ENCODE data around the gene CACNA1I. TPM values are rescaled to one million over a fixed set of nuclear protein-coding genes. Genes with fewer than 3 reads are reported as not detected.
A peak's percentile ranks its signal among the peaks of the same experiment; 100 is the strongest.

Gene CACNA1I
- total and polyA plus RNA-seq, 11 donors: 0.01 to 0.07 (median 0.04) TPM; not detected in 6

DNA sequence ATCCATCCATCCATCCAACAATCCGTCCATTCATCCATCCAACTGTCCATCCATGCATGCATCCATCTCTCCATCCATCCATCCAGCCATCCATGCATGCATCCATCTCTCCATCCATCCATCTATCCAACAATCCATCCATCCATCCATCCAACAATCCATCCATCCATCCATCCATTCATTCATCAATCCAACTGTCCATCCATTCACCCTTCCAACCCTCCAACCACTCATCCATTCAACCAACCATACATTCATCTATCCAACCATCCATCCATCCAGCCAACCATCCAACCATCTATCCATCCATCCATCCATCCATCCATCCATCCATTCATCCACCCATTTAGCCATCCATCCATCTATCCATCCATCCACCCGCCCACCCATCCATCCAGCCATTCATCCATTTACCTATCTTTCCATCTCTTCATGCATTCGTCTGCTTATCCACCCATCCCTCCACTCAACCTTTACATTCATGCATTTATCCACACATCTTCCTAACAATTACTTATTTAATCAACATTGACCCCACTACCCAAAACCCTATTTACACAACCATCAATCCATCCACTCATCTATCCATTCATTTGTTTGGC is 12.6 kb downstream of the CACNA1I start:
- DNase-seq: no peak
- Histone ChIP-seq H3K36me3 (no peaks in the 10 kb centered on the region), H3K4me1 (no peaks in the 10 kb centered on the region), H3K9me3 (no peaks in the 10 kb centered on the region), H3K4me3 (no peak overlapping the region), H3K27ac (no peak overlapping the region), H3K27me3 (peaks cover 0 to 26% (median 2%) of the 10 kb centered on the region in 9 donors)
- WGBS, 4 donors: 45 to 65% (median 54%) methylated on average over 3 of the region's 3 CpGs
- no peak for TF ChIP-seq CTCF (IDR thresholded peaks at IDR 0.05)
- no peak for TF ChIP-seq POLR2A (IDR thresholded peaks at IDR 0.05)
- intact Hi-C loops (cut with DNase I): no loop called here
- ATAC-seq: no peak

DNA sequence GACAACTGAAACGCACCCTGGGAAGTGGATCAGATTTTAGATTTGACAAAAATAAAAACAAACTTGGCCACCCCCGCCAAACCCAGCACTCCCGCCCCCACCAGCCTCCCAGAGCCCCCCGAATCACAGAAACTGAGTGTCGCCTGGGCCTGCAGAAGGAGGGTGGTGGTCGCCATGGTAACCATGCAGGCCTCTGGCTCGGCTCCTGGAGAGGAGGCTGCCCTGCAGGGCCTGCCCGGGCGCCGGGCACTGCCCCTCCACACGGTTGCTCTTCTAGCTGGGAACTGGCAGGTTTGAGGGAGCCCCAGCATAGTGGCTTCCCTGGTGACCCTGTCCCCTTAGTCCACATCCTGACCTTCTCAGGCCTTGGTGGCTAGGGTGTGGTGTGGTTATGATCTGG is 19.3 kb downstream of the CACNA1I start:
- H3K4me1 ChIP-seq: peaks cover 0 to 5% (median 0%) of the 10 kb centered on the region in 12 donors
- WGBS, 4 donors: 68 to 83% (median 72%) methylated on average over 4 to 11 of the region's 11 CpGs
- no peaks in the 10 kb centered on the region for H3K36me3 ChIP-seq
- peaks cover 0 to 24% (median 0%) of the 10 kb centered on the region in 9 donors for H3K27me3 ChIP-seq
- H3K9me3 ChIP-seq: no peaks in the 10 kb centered on the region
- TF ChIP-seq POLR2A (IDR thresholded peaks at IDR 0.05): no peak
- no peak for TF ChIP-seq CTCF (IDR thresholded peaks at IDR 0.05)
- intact Hi-C loops (cut with DNase I): no loop called here
- no peak for DNase-seq
- no peak overlapping the region for H3K4me3 ChIP-seq
- no peak overlapping the region for H3K27ac ChIP-seq
- ATAC-seq: no peak

GRCh38 chr22:39592081-39593065 is 21.8 kb downstream of the CACNA1I start:
- 54 to 61% (median 57%) methylated on average over 20 to 32 of the region's 32 CpGs for WGBS, 4 donors
- ATAC-seq: peak in 3 of 4 donors; percentile 35 to 55 (median 48)
- no peak for TF ChIP-seq CTCF (IDR thresholded peaks at IDR 0.05)
- TF ChIP-seq POLR2A (IDR thresholded peaks at IDR 0.05): no peak
- Histone ChIP-seq H3K36me3 (no peaks in the 10 kb centered on the region), H3K9me3 (no peaks in the 10 kb centered on the region), H3K4me3 (no peak overlapping the region), H3K4me1 (peaks cover 0 to 5% (median 0%) of the 10 kb centered on the region in 12 donors), H3K27me3 (peaks cover 0 to 34% (median 4%) of the 10 kb centered on the region in 9 donors), H3K27ac (no peak overlapping the region)
- DNase-seq: no peak
- intact Hi-C loops (cut with DNase I): no loop called here
